PC-9 (cell line): ENCODE data around the gene MINDY4.

Experiments used
- CTCF ChIP-seq: fragments of 200-600 bp; sonication (generic); conservative IDR thresholded peaks from 2 replicates; pipeline ENCODE4 v1.6.1; 2017; ENCODE audit warnings: mixed run types, antibody characterized with exemption, mild to moderate bottlenecking, moderate library complexity
- EZH2 ChIP-seq: fragments of 200-600 bp; sonication (generic); IDR thresholded peaks from 2 replicates; pipeline ENCODE4 v1.8.0; 2017; ENCODE audit warnings: antibody characterized with exemption, low read depth

DNA sequence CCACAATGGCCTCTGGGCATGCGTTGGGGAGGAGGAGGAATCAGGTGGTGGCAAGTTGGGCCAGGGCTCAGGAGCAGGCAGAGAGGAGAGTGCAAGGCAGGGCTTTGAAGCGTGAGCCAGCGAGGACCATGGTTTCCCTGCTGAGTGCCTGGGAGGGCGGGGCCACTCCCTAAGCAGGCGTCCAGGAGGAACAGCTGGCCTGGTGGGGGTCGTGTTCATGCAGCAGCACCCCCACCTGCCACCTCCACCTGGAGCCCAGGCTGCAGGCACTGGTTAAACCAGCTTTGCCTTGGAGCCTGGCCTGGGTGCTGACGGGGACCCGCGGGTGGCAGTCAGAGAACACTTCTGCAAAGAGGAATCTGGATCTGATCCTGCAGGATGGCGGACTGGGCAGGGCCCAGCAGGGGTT lies 116.3 kb downstream of the MINDY4 start:
- TF ChIP-seq CTCF (no peak), EZH2 (no peak)
